HL-60 (cell line): ENCODE data around the gene ZNF766.

Source experiments
- GABPA ChIP-seq: IDR thresholded peaks from 2 replicates; pipeline ENCODE4 v1.6.1; 2012; ENCODE audit warnings: low read depth
- POLR2AphosphoS5 ChIP-seq: IDR thresholded peaks from 2 replicates; pipeline ENCODE4 v1.6.1; 2012; ENCODE audit warnings: low read depth
- REST ChIP-seq: IDR thresholded peaks from 2 replicates; pipeline ENCODE4 v1.6.1; 2012; ENCODE audit warnings: low read depth; ENCODE audit not compliant: insufficient replicate concordance
- SPI1 ChIP-seq: IDR thresholded peaks from 2 replicates; pipeline ENCODE4 v1.6.1; 2012; ENCODE audit warnings: low read depth, mild to moderate bottlenecking, borderline replicate concordance
- TF ChIP-seq, protein P1 (sequence below): IDR thresholded peaks from one replicate; pipeline ENCODE4 v1.5.1; 2011; ENCODE audit warnings: low read length, control low read depth, inconsistent platforms; ENCODE audit not compliant: insufficient read depth

GRCh38 chr19:52227980-52228379 is 41.4 kb upstream of the ZNF766 start:
- TF ChIP-seq, protein P1, sequence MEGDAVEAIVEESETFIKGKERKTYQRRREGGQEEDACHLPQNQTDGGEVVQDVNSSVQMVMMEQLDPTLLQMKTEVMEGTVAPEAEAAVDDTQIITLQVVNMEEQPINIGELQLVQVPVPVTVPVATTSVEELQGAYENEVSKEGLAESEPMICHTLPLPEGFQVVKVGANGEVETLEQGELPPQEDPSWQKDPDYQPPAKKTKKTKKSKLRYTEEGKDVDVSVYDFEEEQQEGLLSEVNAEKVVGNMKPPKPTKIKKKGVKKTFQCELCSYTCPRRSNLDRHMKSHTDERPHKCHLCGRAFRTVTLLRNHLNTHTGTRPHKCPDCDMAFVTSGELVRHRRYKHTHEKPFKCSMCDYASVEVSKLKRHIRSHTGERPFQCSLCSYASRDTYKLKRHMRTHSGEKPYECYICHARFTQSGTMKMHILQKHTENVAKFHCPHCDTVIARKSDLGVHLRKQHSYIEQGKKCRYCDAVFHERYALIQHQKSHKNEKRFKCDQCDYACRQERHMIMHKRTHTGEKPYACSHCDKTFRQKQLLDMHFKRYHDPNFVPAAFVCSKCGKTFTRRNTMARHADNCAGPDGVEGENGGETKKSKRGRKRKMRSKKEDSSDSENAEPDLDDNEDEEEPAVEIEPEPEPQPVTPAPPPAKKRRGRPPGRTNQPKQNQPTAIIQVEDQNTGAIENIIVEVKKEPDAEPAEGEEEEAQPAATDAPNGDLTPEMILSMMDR: no peak
- TF ChIP-seq REST (no peak), GABPA (no peak), SPI1 (no peak), POLR2AphosphoS5 (no peak)
